Activated T-cell treated with anti-CD3 and anti-CD28 coated beads, Interleukin-2, amount 50 U/mL, for 24 hours (primary cell): ENCODE data around the gene FOXR2.

Source experiments
- DNase-seq: peaks from one replicate; pipeline ENCODE4 v3.0.0-alpha.2; 2020
- H3K27ac Mint-ChIP-seq: 2 replicates; pipeline ENCODE4 v1.8.0; 2020; ENCODE audit warnings: mild to moderate bottlenecking, mixed read lengths
- H3K27me3 Mint-ChIP-seq: 2 replicates; pipeline ENCODE4 v1.8.0; 2020; ENCODE audit warnings: mixed read lengths
- H3K36me3 Mint-ChIP-seq: 2 replicates; pipeline ENCODE4 v1.8.0; 2020; ENCODE audit warnings: low read depth, mixed read lengths
- H3K4me1 Mint-ChIP-seq: 2 replicates; pipeline ENCODE4 v1.8.0; 2020; ENCODE audit warnings: low read depth, mixed read lengths
- H3K4me3 Mint-ChIP-seq: 2 replicates; pipeline ENCODE4 v1.8.0; 2020; ENCODE audit warnings: mild to moderate bottlenecking, moderate library complexity, mixed read lengths
- H3K9me3 Mint-ChIP-seq: 2 replicates; pipeline ENCODE4 v1.8.0; 2020; ENCODE audit warnings: mixed read lengths

The FOXR2 gene

DNA sequence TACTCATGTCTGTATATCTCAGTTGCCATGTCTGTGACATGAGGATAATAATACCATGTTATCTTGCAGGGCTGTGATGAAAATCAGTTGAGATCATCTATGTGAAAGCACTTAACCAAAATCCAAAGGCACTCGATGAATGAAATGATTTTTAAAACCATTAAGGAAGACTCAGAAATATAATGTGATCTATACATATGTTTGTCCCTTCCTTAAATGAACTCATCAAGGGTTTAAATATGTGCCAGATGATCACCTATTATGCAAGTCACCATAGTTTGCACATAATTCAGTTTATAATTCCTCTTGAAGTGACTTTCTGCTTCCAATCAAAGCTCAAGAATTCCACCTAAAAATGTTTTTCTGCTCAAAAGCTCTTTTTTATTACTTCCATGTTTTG is at the start of gene FOXR2:
FOXR2 (plus strand) TSS at position 301 of the 400 bp plus-strand sequence. CDS start 312 bp downstream, outside the sequence.
- no peaks in the 10 kb centered on the region for H3K4me1 Mint-ChIP-seq
- H3K9me3 Mint-ChIP-seq, result no peaks in the 10 kb centered on the region
- no peak for DNase-seq
- no peaks in the 10 kb centered on the region for H3K36me3 Mint-ChIP-seq
- H3K4me3 Mint-ChIP-seq, result no peak within 1 kb of the TSS
- H3K27ac Mint-ChIP-seq, result no peak within 1 kb of the TSS
- H3K27me3 Mint-ChIP-seq, result peaks cover 58% of the 10 kb centered on the region

- H3K36me3 Mint-ChIP-seq, result no peaks in the 10 kb centered on the region
Measured at GRCh38 chrX:55579115-55579514, 44.1 kb upstream of the FOXR2 start.

GRCh38 chrX:55582447-55582846 is 40.8 kb upstream of the FOXR2 start:
- Mint-ChIP-seq H3K4me3 (no peak overlapping the region), H3K9me3 (peaks cover 15% of the 10 kb centered on the region), H3K4me1 (no peaks in the 10 kb centered on the region), H3K36me3 (no peaks in the 10 kb centered on the region), H3K27ac (no peak overlapping the region), H3K27me3 (peaks cover 29% of the 10 kb centered on the region)
- no peak for DNase-seq

More at GRCh38 chrX:55579115-55579514, 44.1 kb upstream of the FOXR2 start:
- H3K4me3 Mint-ChIP-seq, result no peak overlapping the region
- no peaks in the 10 kb centered on the region for H3K4me1 Mint-ChIP-seq
- no peak overlapping the region for H3K27ac Mint-ChIP-seq
- peaks cover 27% of the 10 kb centered on the region for H3K27me3 Mint-ChIP-seq
- DNase-seq, result no peak
- H3K9me3 Mint-ChIP-seq, result peaks cover 15% of the 10 kb centered on the region

DNA sequence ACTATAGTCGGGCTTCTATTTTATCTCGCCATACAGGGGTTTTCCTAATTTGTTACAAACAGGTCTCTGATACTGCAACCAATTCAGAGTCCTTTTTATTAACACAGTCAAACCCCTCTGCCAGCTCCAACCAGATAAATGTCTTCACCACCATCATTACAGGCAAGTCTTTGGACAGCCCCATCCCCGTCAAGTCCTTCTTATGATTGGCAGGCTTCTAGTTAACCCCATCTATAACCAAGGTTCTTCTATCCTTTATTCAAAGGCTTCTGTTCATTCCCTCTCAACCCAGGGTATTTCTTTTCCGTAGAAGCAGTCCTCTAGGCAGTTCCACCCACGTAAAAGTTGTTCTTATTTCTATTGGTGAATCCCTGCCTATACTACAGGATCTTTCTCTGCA is 29.9 kb upstream of the FOXR2 start:
- Mint-ChIP-seq H3K27ac (no peak overlapping the region), H3K36me3 (no peaks in the 10 kb centered on the region), H3K4me3 (no peak overlapping the region), H3K27me3 (peaks cover 2% of the 10 kb centered on the region), H3K9me3 (peaks cover 5% of the 10 kb centered on the region), H3K4me1 (no peaks in the 10 kb centered on the region)
- DNase-seq, result no peak

- Mint-ChIP-seq H3K9me3 (peaks cover 5% of the 10 kb centered on the region), H3K27ac (no peak overlapping the region), H3K4me1 (no peaks in the 10 kb centered on the region), H3K4me3 (no peak overlapping the region), H3K27me3 (peaks cover 2% of the 10 kb centered on the region), H3K36me3 (no peaks in the 10 kb centered on the region)
- DNase-seq, result no peak
Measured at GRCh38 chrX:55593756-55594257, 29.4 kb upstream of the FOXR2 start.

DNA sequence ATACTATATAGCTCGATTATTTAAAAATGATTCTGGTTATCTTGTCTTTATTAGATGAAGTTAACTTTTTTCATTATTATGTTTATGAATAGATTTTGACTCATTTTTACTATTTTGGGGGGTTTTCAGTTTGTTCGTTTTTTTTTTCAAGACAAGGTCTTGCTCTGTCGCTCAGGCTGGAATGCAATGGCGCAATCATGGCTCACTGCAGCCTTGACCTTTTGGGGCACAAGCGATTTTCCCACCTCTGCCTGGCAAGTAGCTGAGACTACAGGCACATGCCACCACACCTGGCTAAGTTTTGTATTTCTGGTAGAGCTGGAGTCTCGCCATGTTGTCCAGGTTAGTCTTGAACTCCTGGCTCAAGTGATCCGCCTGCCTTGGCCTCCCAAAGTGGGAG is 24.9 kb upstream of the FOXR2 start:
- peaks cover 22% of the 10 kb centered on the region for H3K27me3 Mint-ChIP-seq

GRCh38 chrX:55619547-55619946 is 3.7 kb upstream of the FOXR2 start:
- DNase-seq, result no peak
- H3K9me3 Mint-ChIP-seq, result no peaks in the 10 kb centered on the region
- H3K27ac Mint-ChIP-seq, result no peak overlapping the region
- H3K4me1 Mint-ChIP-seq, result no peaks in the 10 kb centered on the region
- peaks cover 55% of the 10 kb centered on the region for H3K27me3 Mint-ChIP-seq
- H3K36me3 Mint-ChIP-seq, result no peaks in the 10 kb centered on the region
- H3K4me3 Mint-ChIP-seq, result no peak overlapping the region

More for the DNA sequence above, 24.9 kb upstream of the FOXR2 start:
- no peak overlapping the region for H3K27ac Mint-ChIP-seq
- H3K36me3 Mint-ChIP-seq, result no peaks in the 10 kb centered on the region
- H3K9me3 Mint-ChIP-seq, result peaks cover 3% of the 10 kb centered on the region
- H3K4me1 Mint-ChIP-seq, result no peaks in the 10 kb centered on the region
- H3K4me3 Mint-ChIP-seq, result no peak overlapping the region
- no peak for DNase-seq

GRCh38 chrX:55624403-55624802 is 1.2 kb downstream of the FOXR2 start:
- H3K36me3 Mint-ChIP-seq, result no peaks in the 10 kb centered on the region
- DNase-seq, result no peak
- H3K4me3 Mint-ChIP-seq, result no peak overlapping the region
- no peaks in the 10 kb centered on the region for H3K9me3 Mint-ChIP-seq
- no peaks in the 10 kb centered on the region for H3K4me1 Mint-ChIP-seq
- peaks cover 57% of the 10 kb centered on the region for H3K27me3 Mint-ChIP-seq
- H3K27ac Mint-ChIP-seq, result no peak overlapping the region

DNA sequence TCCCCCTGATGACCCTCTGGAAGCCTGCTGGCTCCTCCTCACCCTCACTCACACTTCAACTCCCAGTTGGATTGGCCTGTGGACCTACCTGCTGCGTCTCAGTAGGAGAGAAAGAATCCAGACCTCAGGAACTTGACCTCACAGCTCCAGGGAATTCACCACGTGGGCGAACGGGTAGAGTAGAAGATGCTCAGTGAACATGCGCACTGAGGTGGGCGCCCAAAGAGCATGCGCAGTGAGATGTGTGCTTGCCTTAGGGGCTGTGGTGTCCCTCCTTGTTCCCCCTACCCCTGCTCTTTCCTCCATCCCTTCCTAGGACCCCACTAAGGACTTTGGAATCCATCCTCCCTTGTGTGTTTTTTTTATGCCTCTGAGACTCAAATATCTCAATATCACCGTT is 12.9 kb downstream of the FOXR2 start:
- no peak overlapping the region for H3K4me3 Mint-ChIP-seq
- H3K27ac Mint-ChIP-seq, result no peak overlapping the region
- H3K36me3 Mint-ChIP-seq, result no peaks in the 10 kb centered on the region
- DNase-seq, result no peak
- H3K4me1 Mint-ChIP-seq, result no peaks in the 10 kb centered on the region
- peaks cover 30% of the 10 kb centered on the region for H3K27me3 Mint-ChIP-seq
- no peaks in the 10 kb centered on the region for H3K9me3 Mint-ChIP-seq

DNA sequence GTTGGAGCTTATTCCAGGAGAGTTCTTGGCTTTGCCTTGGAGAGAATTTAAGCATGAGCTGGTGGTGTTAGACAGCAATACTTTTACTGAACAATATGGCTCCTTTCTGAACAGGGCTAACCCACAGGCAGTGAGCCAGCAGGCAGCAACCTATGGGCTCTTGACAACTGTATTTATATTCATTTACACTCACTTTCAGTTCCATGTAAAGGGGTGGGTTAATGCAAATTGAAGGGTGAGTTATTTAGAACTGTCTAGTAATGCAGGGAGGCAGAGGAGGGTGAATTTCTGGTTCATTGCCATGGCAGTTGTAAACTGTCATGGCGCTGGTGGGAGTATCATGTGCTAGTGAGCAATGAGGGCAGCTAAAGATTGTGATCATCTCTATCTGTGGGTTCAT is 15.7 kb downstream of the FOXR2 start:
- Mint-ChIP-seq H3K4me3 (no peak overlapping the region), H3K4me1 (no peaks in the 10 kb centered on the region), H3K36me3 (no peaks in the 10 kb centered on the region), H3K27ac (no peak overlapping the region), H3K27me3 (peaks cover 27% of the 10 kb centered on the region), H3K9me3 (no peaks in the 10 kb centered on the region)
- DNase-seq, result no peak

- peaks cover 31% of the 10 kb centered on the region for H3K27me3 Mint-ChIP-seq
- H3K9me3 Mint-ChIP-seq, result no peaks in the 10 kb centered on the region
- no peak overlapping the region for H3K27ac Mint-ChIP-seq
- H3K4me1 Mint-ChIP-seq, result no peaks in the 10 kb centered on the region
- no peak for DNase-seq
- no peak overlapping the region for H3K4me3 Mint-ChIP-seq
- no peaks in the 10 kb centered on the region for H3K36me3 Mint-ChIP-seq
Measured at GRCh38 chrX:55640854-55641253, 17.7 kb downstream of the FOXR2 start.

DNA sequence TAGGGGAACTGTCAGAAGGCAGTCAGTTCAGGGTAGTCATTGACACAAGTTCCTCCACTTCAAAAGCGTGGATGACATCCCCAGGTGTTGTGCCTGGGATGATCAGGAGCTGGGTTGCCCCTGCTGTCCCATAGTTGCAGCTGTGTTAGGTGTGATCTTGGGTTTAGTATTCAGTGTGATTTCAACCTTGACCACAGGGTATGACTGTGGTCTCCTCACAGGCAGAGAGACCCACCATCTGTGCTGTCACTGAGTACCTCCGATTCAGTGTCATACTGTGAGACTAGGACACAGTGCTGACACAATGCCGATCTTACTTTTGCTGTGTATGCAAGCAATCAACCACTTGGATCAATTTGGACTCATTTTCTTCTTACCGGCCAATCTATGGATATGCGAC is 25.2 kb downstream of the FOXR2 start:
- H3K9me3 Mint-ChIP-seq, result no peaks in the 10 kb centered on the region
- DNase-seq, result no peak
- H3K27me3 Mint-ChIP-seq, result peaks cover 35% of the 10 kb centered on the region
- no peak overlapping the region for H3K4me3 Mint-ChIP-seq
- H3K27ac Mint-ChIP-seq, result no peak overlapping the region
- no peaks in the 10 kb centered on the region for H3K4me1 Mint-ChIP-seq
- H3K36me3 Mint-ChIP-seq, result no peaks in the 10 kb centered on the region

GRCh38 chrX:55659931-55660330 is 36.7 kb downstream of the FOXR2 start:
- no peak overlapping the region for H3K4me3 Mint-ChIP-seq
- H3K9me3 Mint-ChIP-seq, result no peaks in the 10 kb centered on the region
- H3K27me3 Mint-ChIP-seq, result peaks cover 41% of the 10 kb centered on the region
- no peak for DNase-seq
- no peak overlapping the region for H3K27ac Mint-ChIP-seq
- H3K36me3 Mint-ChIP-seq, result no peaks in the 10 kb centered on the region
- peaks cover 2% of the 10 kb centered on the region for H3K4me1 Mint-ChIP-seq

DNA sequence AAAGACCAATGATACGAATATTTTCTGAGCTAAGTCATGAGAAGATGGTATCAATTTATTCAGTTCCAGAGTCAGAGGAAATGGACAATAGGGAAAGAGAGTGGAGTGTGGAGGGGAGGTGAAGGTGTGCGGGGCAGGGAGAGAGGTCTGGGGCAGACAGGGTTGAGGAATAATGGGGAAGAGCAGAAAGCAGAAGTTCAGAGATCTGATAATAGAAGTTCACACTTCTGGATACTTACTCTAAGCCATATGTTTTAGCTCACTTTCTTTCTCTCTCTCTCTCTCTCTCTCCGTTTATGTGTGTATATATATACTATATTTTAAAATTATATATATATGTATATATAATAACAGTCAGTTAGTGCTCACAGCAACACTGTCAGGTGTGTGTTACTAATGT is 40.4 kb downstream of the FOXR2 start:
- H3K27me3 Mint-ChIP-seq, result peaks cover 31% of the 10 kb centered on the region
- DNase-seq, result no peak
- no peaks in the 10 kb centered on the region for H3K36me3 Mint-ChIP-seq
- H3K4me1 Mint-ChIP-seq, result peaks cover 2% of the 10 kb centered on the region
- H3K9me3 Mint-ChIP-seq, result peaks cover 3% of the 10 kb centered on the region
- no peak overlapping the region for H3K4me3 Mint-ChIP-seq
- H3K27ac Mint-ChIP-seq, result no peak overlapping the region

DNA sequence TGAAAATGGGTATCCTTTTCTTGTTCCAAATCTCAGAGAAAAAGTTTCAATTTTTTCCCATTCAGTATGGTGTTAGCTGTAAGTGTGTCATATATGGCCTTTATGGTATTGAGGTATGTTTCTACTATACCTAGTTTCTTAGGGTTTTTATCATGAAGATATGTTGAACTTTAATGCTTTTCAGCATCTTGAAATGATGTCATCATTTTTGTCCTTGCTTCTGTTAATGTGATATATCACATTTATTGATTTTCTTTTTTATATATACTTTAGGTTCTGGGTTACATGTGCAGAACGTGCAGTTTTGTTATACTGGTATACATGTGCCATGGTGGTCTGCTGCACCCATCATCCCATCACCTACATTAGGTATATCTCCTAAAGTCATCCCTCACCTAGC is 44.9 kb downstream of the FOXR2 start:
- peaks cover 2% of the 10 kb centered on the region for H3K4me1 Mint-ChIP-seq
- peaks cover 12% of the 10 kb centered on the region for H3K9me3 Mint-ChIP-seq

More for the DNA sequence above, 44.9 kb downstream of the FOXR2 start:
- H3K4me3 Mint-ChIP-seq, result no peak overlapping the region
- DNase-seq, result no peak
- H3K27ac Mint-ChIP-seq, result no peak overlapping the region
- peaks cover 27% of the 10 kb centered on the region for H3K27me3 Mint-ChIP-seq
- no peaks in the 10 kb centered on the region for H3K36me3 Mint-ChIP-seq
